Measurements from ENCODE around the gene ABHD8. TPM values are rescaled to one million over a fixed set of nuclear protein-coding genes. Genes with fewer than 3 reads are reported as not detected.

Gene ABHD8
- total and polyA plus RNA-seq, 2 of the 13 experiments (the other 11 are each of a cell fraction or from before 2014, with no cell fraction given) = 6.3 to 7.2 TPM

GRCh38 chr19:17340302-17340870, 37.2 kb upstream of the ABHD8 start (continued):
- TF ChIP-seq ZNF609 (CRISPR knock-in tag; IDR thresholded peaks at IDR 0.05; ENCODE audit: borderline replicate concordance) (no peak), MED1 (CRISPR knock-in tag; IDR thresholded peaks at IDR 0.05) (no peak), SATB2 (CRISPR knock-in tag; IDR thresholded peaks at IDR 0.05) (peak; percentile 28; the same call in 1 of the 2 replicates), ZNF564 (CRISPR knock-in tag; IDR thresholded peaks at IDR 0.05) (peak; percentile 30; the same call in 1 of the 2 replicates), ZSCAN25 (CRISPR knock-in tag; IDR thresholded peaks at IDR 0.05) (peak; percentile 95)

- Histone ChIP-seq H3K4me3 (replicated peaks in 1 of 3; ENCODE audit: insufficient read depth in 1 of 3, low read depth in 2 of 3, low read length in 3 of 3) (no peak overlapping the region), H3K4me2 (ENCODE audit: low read depth, low read length) (peak overlapping the region; percentile 73), H3K4me1 (ENCODE audit: insufficient read depth, low read length) (peaks cover 55% of the 10 kb centered on the region), H3K9ac (ENCODE audit: insufficient read depth, low read depth, low read length) (no peak overlapping the region), H3K9me3 (ENCODE audit: low read length) (no peaks in the 10 kb centered on the region), H3K27me3 (ENCODE audit: control insufficient read depth in 1 of 2, insufficient read depth in 2 of 2, low read length in 2 of 2) (no peaks in the 10 kb centered on the region; a peak in 1 of 5 replicates), H2AFZ (ENCODE audit: low read length) (no peak overlapping the region), H4K20me1 (ENCODE audit: insufficient read depth, low read length) (no peaks in the 10 kb centered on the region), H3K27ac (ENCODE audit: extremely low read length, insufficient read depth, low read length) (no peak overlapping the region), H3K36me3 (replicated peaks in 1 of 2; ENCODE audit: control insufficient read depth in 1 of 2, insufficient read depth in 2 of 2, low read length in 2 of 2) (peaks cover 1 to 9% of the 10 kb centered on the region in 2 experiments; a peak in 1 of 5 replicates), H3K79me2 (ENCODE audit: insufficient read depth, low read length) (peaks cover 7% of the 10 kb centered on the region)
- 94% methylated on average over 25 of the region's 34 CpGs for WGBS (ENCODE audit: low lambda C conversion rate)
- no peak for ATAC-seq
- no TSS peak for BruUV-seq (replicated peaks)
- CTCF ChIA-PET (ENCODE audit: low intra/inter-chr PET ratio, low total read pairs) = no interaction called here
- no peak for DNase-seq (ENCODE audit: low spot score)
- POLR2A ChIA-PET = interaction anchor here (0.8 kb wide), 1 partner anchor 30 kb away, joined by 4 read pairs; the partner anchor contains the start of gene DDA1
- intact Hi-C loops (cut with micrococcal nuclease; ENCODE audit: unreplicated experiment) = loop anchor here (5.0 kb wide), 1 partner anchor 68 kb away; the partner anchor contains the start of gene BST2
- in situ Hi-C loops (cut with HindIII; ENCODE audit: extremely low pct_ligation_motif_present, low pct_unique_long_range_greater_than_20kb) = no loop called here
- no peak for FAIRE-seq
- peak; percentile 15; the same call in 1 of the 2 replicates for TF ChIP-seq ZNF768 (CRISPR knock-in tag; IDR thresholded peaks at IDR 0.05)
- no peak for TF ChIP-seq ATF7 (IDR thresholded peaks at IDR 0.05)
- no peak for TF ChIP-seq ATF7 (CRISPR knock-in tag; IDR thresholded peaks at IDR 0.05)
- TF ChIP-seq MIXL1 (CRISPR knock-in tag; IDR thresholded peaks at IDR 0.05) = no peak
- no peak for TF ChIP-seq ARID4A (CRISPR knock-in tag; IDR thresholded peaks at IDR 0.05; ENCODE audit: borderline replicate concordance)
- no peak for TF ChIP-seq TRIM24 (CRISPR knock-in tag; IDR thresholded peaks at IDR 0.05)
- no peak for TF ChIP-seq ZNF446 (CRISPR knock-in tag; IDR thresholded peaks at IDR 0.05)
Measured at GRCh38 chr19:17339088-17339741, 36.0 kb upstream of the ABHD8 start.
